ENCODE data around the gene ZNF334. TPM values are rescaled to one million over a fixed set of nuclear protein-coding genes. Genes with fewer than 3 reads are reported as not detected.

The ZNF334 gene
- total and polyA plus RNA-seq, 10 donors: 1.2 to 4.5 (median 2.2) TPM

- H3K4me1 ChIP-seq: no peaks in the 10 kb centered on the region
- TF ChIP-seq, protein P1, sequence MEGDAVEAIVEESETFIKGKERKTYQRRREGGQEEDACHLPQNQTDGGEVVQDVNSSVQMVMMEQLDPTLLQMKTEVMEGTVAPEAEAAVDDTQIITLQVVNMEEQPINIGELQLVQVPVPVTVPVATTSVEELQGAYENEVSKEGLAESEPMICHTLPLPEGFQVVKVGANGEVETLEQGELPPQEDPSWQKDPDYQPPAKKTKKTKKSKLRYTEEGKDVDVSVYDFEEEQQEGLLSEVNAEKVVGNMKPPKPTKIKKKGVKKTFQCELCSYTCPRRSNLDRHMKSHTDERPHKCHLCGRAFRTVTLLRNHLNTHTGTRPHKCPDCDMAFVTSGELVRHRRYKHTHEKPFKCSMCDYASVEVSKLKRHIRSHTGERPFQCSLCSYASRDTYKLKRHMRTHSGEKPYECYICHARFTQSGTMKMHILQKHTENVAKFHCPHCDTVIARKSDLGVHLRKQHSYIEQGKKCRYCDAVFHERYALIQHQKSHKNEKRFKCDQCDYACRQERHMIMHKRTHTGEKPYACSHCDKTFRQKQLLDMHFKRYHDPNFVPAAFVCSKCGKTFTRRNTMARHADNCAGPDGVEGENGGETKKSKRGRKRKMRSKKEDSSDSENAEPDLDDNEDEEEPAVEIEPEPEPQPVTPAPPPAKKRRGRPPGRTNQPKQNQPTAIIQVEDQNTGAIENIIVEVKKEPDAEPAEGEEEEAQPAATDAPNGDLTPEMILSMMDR (IDR thresholded peaks at IDR 0.05 in 8 of 11, conservative IDR thresholded peaks at IDR 0.05 in 3 of 11): no peak
- TF ChIP-seq POLR2AphosphoS5 (IDR thresholded peaks at IDR 0.05): no peak
- TF ChIP-seq POLR2A (IDR thresholded peaks at IDR 0.05): no peak
- no peak overlapping the region for H3K4me3 ChIP-seq
- H3K36me3 ChIP-seq: no peaks in the 10 kb centered on the region
- H3K9me3 ChIP-seq: no peaks in the 10 kb centered on the region
- H3K27me3 ChIP-seq (replicated peaks in 1 of 7): peaks cover 0 to 39% (median 0%) of the 10 kb centered on the region in 7 donors
- no peak overlapping the region for H3K27ac ChIP-seq
- intact Hi-C loops (cut with DNase I; ENCODE audit: low total_unique reads): no loop called here
- no peak for DNase-seq
- WGBS, 5 donors: 65 to 84% (median 67%) methylated on average over 2 of the region's 2 CpGs
Measured at GRCh38 chr20:46483879-46484278, 29.5 kb downstream of the ZNF334 start.

DNA sequence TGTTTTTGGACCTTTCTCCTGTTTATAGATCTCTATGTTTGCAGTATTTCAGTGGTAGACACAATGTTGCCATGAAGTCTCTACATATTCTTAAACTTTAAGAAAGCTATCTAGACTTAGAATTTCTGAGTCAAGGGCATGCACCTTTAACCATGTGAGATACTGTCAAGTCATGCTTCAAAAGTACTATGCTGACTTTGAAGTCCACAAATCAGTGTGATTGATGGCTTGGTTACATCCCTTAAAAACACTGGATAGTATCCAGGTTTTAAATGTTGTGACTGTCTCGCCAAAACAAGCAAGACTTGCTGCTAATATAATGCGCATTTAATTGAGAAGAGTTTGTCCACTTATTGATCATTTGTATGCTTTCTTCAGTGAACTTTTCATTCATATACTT, 30.5 kb downstream of the ZNF334 start:
- H3K4me3 ChIP-seq: no peak overlapping the region
- peaks cover 0 to 33% (median 0%) of the 10 kb centered on the region in 7 donors for H3K27me3 ChIP-seq (replicated peaks in 1 of 7)
- intact Hi-C loops (cut with DNase I; ENCODE audit: low total_unique reads): no loop called here
- TF ChIP-seq POLR2A (IDR thresholded peaks at IDR 0.05): no peak
- TF ChIP-seq POLR2AphosphoS5 (IDR thresholded peaks at IDR 0.05): no peak
- TF ChIP-seq, protein P1 (IDR thresholded peaks at IDR 0.05 in 8 of 11, conservative IDR thresholded peaks at IDR 0.05 in 3 of 11): no peak
- H3K36me3 ChIP-seq: no peaks in the 10 kb centered on the region
- H3K9me3 ChIP-seq: no peaks in the 10 kb centered on the region
- H3K27ac ChIP-seq: no peak overlapping the region
- H3K4me1 ChIP-seq: no peaks in the 10 kb centered on the region
- 79 to 93% (median 89%) methylated on average over 2 of the region's 2 CpGs for WGBS, 5 donors
- DNase-seq: no peak

DNA sequence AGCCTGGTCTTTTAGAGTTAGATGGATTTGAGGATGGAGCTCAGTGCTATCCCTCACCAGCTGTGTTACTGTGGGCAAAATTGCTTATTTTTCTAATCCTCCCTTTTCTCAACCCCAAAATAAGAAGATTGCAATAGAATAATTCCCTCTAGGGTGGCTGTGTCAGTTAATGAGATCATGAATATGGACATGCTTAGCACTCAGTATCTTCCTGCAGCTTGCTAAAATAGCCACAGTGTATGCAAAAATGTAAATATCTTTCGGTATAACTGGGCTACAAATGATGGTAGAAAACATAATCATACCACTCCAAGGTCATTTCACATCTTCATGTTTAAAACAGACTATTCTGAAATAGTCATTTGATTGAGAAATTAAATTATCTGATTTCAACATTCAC, 35.7 kb downstream of the ZNF334 start:
- no peak overlapping the region for H3K27ac ChIP-seq

DNA sequence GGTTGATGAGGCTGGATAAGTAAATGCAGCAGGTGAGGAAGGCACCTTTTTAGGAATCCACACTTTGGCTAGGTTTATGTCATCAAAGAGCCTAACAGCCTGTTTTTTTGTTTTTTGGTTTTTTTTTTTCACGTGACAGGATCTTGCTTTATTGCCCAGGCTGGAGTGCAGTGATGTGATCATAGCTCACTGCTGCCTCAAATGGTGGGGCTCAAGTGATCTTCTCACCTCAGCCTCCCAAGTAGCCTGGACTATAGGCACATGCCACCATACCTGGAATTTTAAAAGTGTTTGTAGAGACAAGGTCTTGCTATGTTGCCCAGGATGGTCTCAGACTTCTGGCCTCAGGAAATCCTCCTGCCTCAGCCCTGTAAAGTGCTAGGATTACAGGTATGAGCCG, 36.1 kb downstream of the ZNF334 start:
- TF ChIP-seq, protein P1 (IDR thresholded peaks at IDR 0.05 in 8 of 11, conservative IDR thresholded peaks at IDR 0.05 in 3 of 11): no peak
- TF ChIP-seq POLR2AphosphoS5 (IDR thresholded peaks at IDR 0.05) (no peak), POLR2A (IDR thresholded peaks at IDR 0.05) (no peak)
- H3K27ac ChIP-seq: no peak overlapping the region
- H3K9me3 ChIP-seq: no peaks in the 10 kb centered on the region
- H3K4me1 ChIP-seq: no peaks in the 10 kb centered on the region
- no peaks in the 10 kb centered on the region for H3K27me3 ChIP-seq (replicated peaks in 1 of 7)
- H3K36me3 ChIP-seq: no peaks in the 10 kb centered on the region
- no peak overlapping the region for H3K4me3 ChIP-seq
- WGBS, 5 donors: 81 to 98% (median 83%) methylated on average over 2 of the region's 2 CpGs
- intact Hi-C loops (cut with DNase I; ENCODE audit: low total_unique reads): no loop called here
- DNase-seq: no peak

More for the DNA sequence above, 35.7 kb downstream of the ZNF334 start:
- TF ChIP-seq, protein P1 (IDR thresholded peaks at IDR 0.05 in 8 of 11, conservative IDR thresholded peaks at IDR 0.05 in 3 of 11): no peak
- no peak for TF ChIP-seq POLR2AphosphoS5 (IDR thresholded peaks at IDR 0.05)
- TF ChIP-seq POLR2A (IDR thresholded peaks at IDR 0.05): no peak
- no peaks in the 10 kb centered on the region for H3K27me3 ChIP-seq (replicated peaks in 1 of 7)
- intact Hi-C loops (cut with DNase I; ENCODE audit: low total_unique reads): no loop called here
- no peaks in the 10 kb centered on the region for H3K9me3 ChIP-seq
- no peak for DNase-seq
- H3K4me1 ChIP-seq: no peaks in the 10 kb centered on the region
- no peak overlapping the region for H3K4me3 ChIP-seq
- 58 to 86% (median 73%) methylated on average over 1 of the region's 1 CpG for WGBS, 5 donors
- H3K36me3 ChIP-seq: no peaks in the 10 kb centered on the region
